Activated effector memory CD4-positive, alpha-beta T cell treated with anti-CD3 and anti-CD28 coated beads, Interleukin-2, amount 50 U/mL, for 16 hours (primary cell): ENCODE measurements around the gene MINK1.

Experiments used
- DNase-seq: peaks from one replicate; pipeline ENCODE4 v3.0.0-alpha.2; 2020

The MINK1 gene

GRCh38 chr17:4937553-4937952, 104.4 kb downstream of the MINK1 start:
- no peak for DNase-seq

GRCh38 chr17:4938069-4938491, 104.9 kb downstream of the MINK1 start:
- DNase-seq: no peak

- DNase-seq: no peak
Observed at GRCh38 chr17:4938688-4939545, 105.8 kb downstream of the MINK1 start.

DNA sequence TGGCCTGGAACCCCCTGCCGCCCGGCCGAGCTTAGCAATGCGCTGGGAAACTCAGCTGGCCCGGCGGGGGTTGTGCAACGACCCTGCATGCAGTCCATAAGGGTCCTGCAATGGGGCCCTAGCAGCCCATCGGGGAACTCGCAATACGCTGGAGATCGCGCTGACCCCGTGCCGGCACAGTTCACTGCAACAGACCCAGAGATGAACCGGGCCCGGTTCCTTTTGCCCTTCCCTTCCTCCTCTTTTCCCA, 106.3 kb downstream of the MINK1 start:
- DNase-seq: no peak

- peak; percentile 98 for DNase-seq
Observed at GRCh38 chr17:4939796-4940554, 106.8 kb downstream of the MINK1 start, which contains the start of the genes RNF167 and SLC25A11. RNF167 (plus strand) TSS chr17:4940268; CDS start chr17:4940910, 642 bp downstream. SLC25A11 (minus strand) TSS chr17:4940046; CDS start chr17:4939910, 136 bp downstream.

GRCh38 chr17:4940555-4941318, 107.6 kb downstream of the MINK1 start:
- peak; percentile 80 for DNase-seq

DNA sequence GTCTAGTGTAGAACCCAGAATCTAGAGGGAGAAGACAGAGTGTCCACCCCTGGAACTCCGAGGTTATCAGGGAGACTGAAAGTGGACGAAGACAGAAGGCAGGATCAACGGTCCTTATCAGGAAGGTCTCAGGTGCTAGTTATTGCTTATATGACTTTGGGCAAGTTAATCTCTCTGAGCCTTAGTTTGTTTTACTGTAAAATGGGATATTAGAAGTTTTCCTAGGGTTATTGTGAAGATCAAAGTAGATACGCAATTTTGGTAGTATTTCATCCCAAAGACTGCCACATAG, 108.1 kb downstream of the MINK1 start:
- DNase-seq: no peak

GRCh38 chr17:4942760-4943508, 109.8 kb downstream of the MINK1 start:
- DNase-seq: no peak

DNA sequence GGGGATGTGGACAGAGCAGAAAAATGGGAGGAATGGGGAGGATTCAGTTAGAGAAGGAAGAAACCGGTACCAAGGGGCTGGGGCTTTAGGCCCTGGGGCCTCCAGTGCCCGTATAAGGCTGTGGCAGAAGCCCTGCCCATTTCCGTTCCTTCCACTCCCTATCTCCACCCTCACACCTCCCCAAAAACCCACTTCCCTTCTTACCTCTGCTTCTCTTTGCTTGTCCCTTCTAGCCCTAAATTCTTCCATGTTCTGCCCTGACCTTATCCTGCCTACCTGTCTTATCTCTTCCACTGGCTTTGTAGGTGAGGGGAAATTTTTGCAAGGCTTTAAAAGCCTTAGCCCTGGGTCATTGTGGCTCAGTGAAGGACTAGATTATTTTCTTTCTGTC, 111.0 kb downstream of the MINK1 start:
- DNase-seq: peak; percentile 83

DNA sequence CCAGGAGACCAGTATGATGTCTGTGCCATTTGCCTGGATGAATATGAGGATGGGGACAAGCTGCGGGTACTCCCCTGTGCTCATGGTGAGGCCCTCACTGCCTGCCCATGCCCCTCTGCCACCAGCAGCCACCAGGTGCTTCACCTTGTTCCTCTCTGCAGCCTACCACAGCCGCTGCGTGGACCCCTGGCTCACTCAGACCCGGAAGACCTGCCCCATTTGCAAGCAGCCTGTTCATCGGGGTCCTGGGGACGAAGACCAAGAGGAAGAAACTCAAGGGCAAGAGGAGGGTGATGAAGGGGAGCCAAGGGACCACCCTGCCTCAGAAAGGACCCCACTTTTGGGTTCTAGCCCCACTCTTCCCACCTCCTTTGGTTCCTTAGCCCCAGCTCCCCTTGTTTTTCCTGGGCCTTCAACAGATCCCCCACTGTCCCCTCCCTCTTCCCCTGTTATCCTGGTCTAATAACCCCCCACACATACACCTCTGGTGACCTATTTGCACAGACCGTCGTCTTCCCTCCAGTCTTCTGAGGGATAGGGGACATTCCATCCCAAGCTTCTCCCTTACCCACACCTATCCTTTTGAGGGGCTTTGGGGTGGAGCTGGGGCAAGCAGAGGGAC, 111.5 kb downstream of the MINK1 start:
- DNase-seq: peak; percentile 72

- peak; percentile 94 for DNase-seq
Observed at GRCh38 chr17:4945176-4945943, 112.2 kb downstream of the MINK1 start.

DNA sequence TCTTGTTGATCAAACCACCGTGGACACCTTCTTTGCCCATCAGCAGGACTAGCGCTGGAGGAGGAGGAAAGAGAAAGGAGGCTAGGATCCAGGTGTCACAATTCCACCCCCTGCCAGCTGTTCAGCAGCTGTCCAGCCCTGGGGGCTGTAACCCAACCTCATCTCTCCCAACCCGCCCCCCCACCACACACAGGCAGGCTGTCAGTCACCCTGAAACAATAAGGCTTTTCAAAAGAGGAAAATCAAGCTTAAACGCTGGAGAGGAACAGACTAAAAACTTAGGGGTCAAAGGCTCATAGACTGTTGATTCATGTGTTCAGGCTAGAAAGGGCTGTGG, 112.8 kb downstream of the MINK1 start:
- no peak for DNase-seq

- DNase-seq: peak; percentile 64
Observed at GRCh38 chr17:4946312-4946976, 113.3 kb downstream of the MINK1 start.

- DNase-seq: no peak
Observed at GRCh38 chr17:4947010-4947410, 113.9 kb downstream of the MINK1 start.
